ENCODE results near the gene SLC35A3. TPM values are rescaled to one million over a fixed set of nuclear protein-coding genes. Genes with fewer than 3 reads are reported as not detected.
A peak's percentile ranks its signal among the peaks of the same experiment; 100 is the strongest.

The SLC35A3 gene
- total and polyA plus RNA-seq, 9 of the 15 experiments (the other 6 are each of a cell fraction or from before 2014, with no cell fraction given) = 3.5 to 21.7 (median 13.2) TPM

- WGBS (ENCODE audit: insufficient coverage, low coverage, missing lambda C conversion rate) = 35% methylated on average over 2 of the region's 2 CpGs
- Histone ChIP-seq H2AFZ (ENCODE audit: low read depth, low read length) (no peak overlapping the region), H3K9ac (ENCODE audit: insufficient read depth in 1 of 2, low read depth in 2 of 2, low read length in 2 of 2) (no peak overlapping the region), H3K4me1 (replicated peaks in 1 of 2; ENCODE audit: control insufficient read depth in 2 of 2, insufficient read depth in 2 of 2, low read length in 2 of 2) (peaks cover 0 to 7% of the 10 kb centered on the region in 2 experiments; a peak in 1 of 5 replicates), H3K27me3 (ENCODE audit: control insufficient read depth in 2 of 2, insufficient read depth in 2 of 2, low read length in 2 of 2) (no peaks in the 10 kb centered on the region), H3K4me3 (no peak overlapping the region), H4K20me1 (replicated peaks; ENCODE audit: control insufficient read depth, insufficient read depth, low read length) (no peaks in the 10 kb centered on the region), H3K27ac (ENCODE audit: extremely low read depth, low read depth, low read length) (0 out of 3 replicates have a peak overlapping the region, but pooled peaks have one; percentile 13), H3K36me3 (ENCODE audit: control insufficient read depth, insufficient read depth, low read length) (peaks cover 2% of the 10 kb centered on the region; the same call in 1 of the 3 replicates), H3K79me2 (ENCODE audit: control insufficient read depth, insufficient read depth, low read length) (no peaks in the 10 kb centered on the region), H3K9me1 (ENCODE audit: control insufficient read depth, insufficient read depth, low read length) (no peaks in the 10 kb centered on the region), H3K9me3 (replicated peaks; ENCODE audit: control insufficient read depth, insufficient read depth, low read depth, low read length) (no peaks in the 10 kb centered on the region), H3K4me2 (ENCODE audit: insufficient read depth, low read length) (no peak overlapping the region)
- ChIA-PET CTCF (ENCODE audit: low intra/inter-chr PET ratio) (no interaction called here), POLR2A (interaction anchor here (0.6 to 0.9 kb wide), 2 partner anchors 9 to 709 kb away, joined by 3 read pairs; no protein-coding TSS in a partner anchor)
- ATAC-seq = peak; percentile 85
- no peak for TF ChIP-seq MTA2 (IDR thresholded peaks at IDR 0.05; ENCODE audit: low read depth)
- no peak for TF ChIP-seq KAT2B (IDR thresholded peaks at IDR 0.05; ENCODE audit: low read depth, low read length)
- no peak for TF ChIP-seq TCF15 (CRISPR knock-in tag; IDR thresholded peaks at IDR 0.05)
- TF ChIP-seq NR2C1 (IDR thresholded peaks at IDR 0.05) = no peak
- TF ChIP-seq NR2C1 (tag; IDR thresholded peaks at IDR 0.05) = no peak
- TF ChIP-seq ETV1 (tag; conservative IDR thresholded peaks at IDR 0.05; ENCODE audit: low read depth) = no peak
- TF ChIP-seq ZNF79 (CRISPR knock-in tag; IDR thresholded peaks at IDR 0.05; ENCODE audit: low read depth) = no peak
- peak; percentile 56; the same call in 1 of the 2 replicates for TF ChIP-seq CREM (IDR thresholded peaks at IDR 0.05; ENCODE audit: low read depth)
- no peak for TF ChIP-seq BCOR (IDR thresholded peaks at IDR 0.05)
- in situ Hi-C loops (cut with MboI) = no loop called here
- FAIRE-seq = peak; percentile 37
- DNase-seq (ENCODE audit: extremely low read depth in 1 of 4, low spot score in 3 of 4) = peak in 2 of 4 experiments; percentile 26 to 28
- intact Hi-C loops (cut with micrococcal nuclease) = no loop called here
- no TSS peak for BruUV-seq (replicated peaks)
Measured at GRCh38 chr1:100028765-100029164, 59.0 kb downstream of the SLC35A3 start.
